Trophoblast cell (in vitro differentiated cells and primary cell): ENCODE data around the gene SIL1.

Experiments used
- DNase-seq, 2 donors: peaks; one replicate each; pipeline ENCODE4 v3.0.0-alpha.2; 2016
- H2AFZ ChIP-seq: 2 replicates; pipeline ENCODE4 v1.6.1; 2013; ENCODE audit warnings: low read length, moderate library complexity, mild to moderate bottlenecking; ENCODE audit not compliant: insufficient read depth, poor library complexity
- H2AK5ac ChIP-seq: 2 replicates; pipeline ENCODE4 v1.6.1; 2013; ENCODE audit warnings: mild to moderate bottlenecking, low read length
- H2BK120ac ChIP-seq: 2 replicates; pipeline ENCODE4 v1.6.1; 2013; ENCODE audit warnings: low read length, mild to moderate bottlenecking, moderate library complexity; ENCODE audit not compliant: insufficient read depth, poor library complexity
- H2BK12ac ChIP-seq: 2 replicates; pipeline ENCODE4 v1.6.1; 2013; ENCODE audit warnings: mild to moderate bottlenecking, low read length, moderate library complexity
- H2BK5ac ChIP-seq: 2 replicates; pipeline ENCODE4 v1.6.1; 2013; ENCODE audit warnings: low read length, low read depth, moderate library complexity, mild to moderate bottlenecking; ENCODE audit not compliant: poor library complexity
- H3K14ac ChIP-seq: 2 replicates; pipeline ENCODE4 v1.6.1; 2013; ENCODE audit warnings: mild to moderate bottlenecking, low read length
- H3K18ac ChIP-seq: 2 replicates; pipeline ENCODE4 v1.6.1; 2013; ENCODE audit warnings: mild to moderate bottlenecking, low read length
- H3K23ac ChIP-seq: 2 replicates; pipeline ENCODE4 v1.6.1; 2013; ENCODE audit warnings: low read length
- H3K27ac ChIP-seq: 2 replicates; pipeline ENCODE4 v1.5.1; 2013; ENCODE audit warnings: low read depth, mild to moderate bottlenecking, inconsistent platforms, low read length, moderate library complexity
- H3K27me3 ChIP-seq: 2 replicates; pipeline ENCODE4 v1.6.1; 2013; ENCODE audit warnings: inconsistent platforms, mild to moderate bottlenecking, low read length, moderate library complexity; ENCODE audit not compliant: insufficient read depth
- H3K36me3 ChIP-seq, 2 experiments: 1 replicate in 1 of 2; 2 replicates in 1 of 2; pipeline ENCODE4 v1.6.1; 2013; ENCODE audit warnings: low read length in 2 of 2, mild to moderate bottlenecking in 2 of 2, moderate library complexity in 1 of 2; ENCODE audit not compliant: insufficient read depth in 2 of 2, control insufficient read depth in 1 of 2
- H3K4ac ChIP-seq: 2 replicates; pipeline ENCODE4 v1.6.1; 2013; ENCODE audit warnings: low read depth, mild to moderate bottlenecking, low read length, moderate library complexity
- H3K4me1 ChIP-seq, 2 experiments: 1 replicate in 1 of 2; 2 replicates in 1 of 2; pipeline ENCODE4 v1.6.1; 2013; ENCODE audit warnings: low read length in 2 of 2, mild to moderate bottlenecking in 2 of 2, moderate library complexity in 1 of 2; ENCODE audit not compliant: insufficient read depth in 2 of 2, control insufficient read depth in 1 of 2
- H3K4me2 ChIP-seq: 2 replicates; pipeline ENCODE4 v1.6.1; 2013; ENCODE audit warnings: inconsistent platforms, mild to moderate bottlenecking, low read length, moderate library complexity
- H3K4me3 ChIP-seq: 2 replicates; pipeline ENCODE4 v1.5.1; 2013; ENCODE audit warnings: mild to moderate bottlenecking, low read depth, low read length, inconsistent platforms
- H3K79me1 ChIP-seq: one replicate; pipeline ENCODE4 v1.6.1; 2013; ENCODE audit warnings: low read length
- H3K79me2 ChIP-seq: 2 replicates; pipeline ENCODE4 v1.6.1; 2013; ENCODE audit warnings: low read length, mild to moderate bottlenecking; ENCODE audit not compliant: control insufficient read depth, insufficient read depth, poor library complexity
- H3K9ac ChIP-seq: 2 replicates; pipeline ENCODE4 v1.6.1; 2013; ENCODE audit warnings: mild to moderate bottlenecking, low read length
- H3K9me3 ChIP-seq: 2 replicates; pipeline ENCODE4 v1.6.1; 2013; ENCODE audit warnings: low read depth, mild to moderate bottlenecking, control low read depth, inconsistent platforms, low read length; ENCODE audit not compliant: insufficient read depth
- H4K12ac ChIP-seq: 2 replicates; pipeline ENCODE4 v1.6.1; 2013; ENCODE audit warnings: low read depth, mild to moderate bottlenecking, low read length, moderate library complexity
- H4K8ac ChIP-seq: 2 replicates; pipeline ENCODE4 v1.6.1; 2013; ENCODE audit warnings: low read depth, mild to moderate bottlenecking, low read length, moderate library complexity
- H4K91ac ChIP-seq: one replicate; pipeline ENCODE4 v1.6.1; 2013; ENCODE audit warnings: low read depth, mild to moderate bottlenecking, low read length, moderate library complexity
- WGBS: extraction: QIAGEN DNeasy Blood & Tissue Kit; methylation state at CpG from one replicate; pipeline ENCODE4 v1.1.7; 2013; ENCODE audit warnings: missing lambda C conversion rate; ENCODE audit not compliant: insufficient read length, insufficient coverage; ENCODE audit errors: extremely low coverage; 5-methylcytosine and 5-hydroxymethylcytosine counted together

Gene SIL1

DNA sequence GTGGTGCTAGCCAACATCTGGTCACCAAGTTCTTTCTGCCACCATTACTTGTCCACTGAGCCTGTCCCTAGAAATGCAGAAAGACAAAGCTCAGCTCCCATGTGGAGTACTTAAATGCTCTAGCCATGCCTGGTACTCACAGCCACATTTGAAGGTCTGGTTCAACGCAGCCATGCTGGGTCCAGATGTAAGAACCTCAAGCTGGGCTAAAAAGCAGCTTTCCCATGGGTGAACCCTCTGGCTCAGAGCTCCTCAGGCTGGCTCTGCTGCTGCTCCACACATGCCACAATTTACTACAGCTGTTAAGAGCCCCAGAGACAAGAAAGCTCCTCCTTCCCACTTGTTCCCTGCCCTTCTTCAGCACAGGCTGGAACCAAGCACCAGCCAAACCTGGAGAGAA lies 225.9 kb downstream of the SIL1 start:
- Histone ChIP-seq H4K91ac (no peak overlapping the region), H3K9ac (no peak overlapping the region), H3K36me3 (no peaks in the 10 kb centered on the region), H3K14ac (no peak overlapping the region), H2BK120ac (no peak overlapping the region), H2AK5ac (no peak overlapping the region), H3K27ac (no peak overlapping the region), H3K79me2 (no peaks in the 10 kb centered on the region), H3K9me3 (peaks cover 2% of the 10 kb centered on the region), H2BK5ac (no peak overlapping the region), H2BK12ac (no peak overlapping the region), H3K23ac (no peak overlapping the region), H4K8ac (no peak overlapping the region), H3K79me1 (peaks cover 2% of the 10 kb centered on the region), H3K4me3 (no peak overlapping the region), H3K27me3 (no peaks in the 10 kb centered on the region), H3K4me1 (peaks cover 0 to 2% of the 10 kb centered on the region in 2 experiments), H4K12ac (no peak overlapping the region), H3K4me2 (no peak overlapping the region), H2AFZ (no peak overlapping the region), H3K4ac (no peak overlapping the region), H3K18ac (no peak overlapping the region)
- WGBS = no CpG with 5 or more reads among the region's 1 CpG
- DNase-seq = no peak

DNA sequence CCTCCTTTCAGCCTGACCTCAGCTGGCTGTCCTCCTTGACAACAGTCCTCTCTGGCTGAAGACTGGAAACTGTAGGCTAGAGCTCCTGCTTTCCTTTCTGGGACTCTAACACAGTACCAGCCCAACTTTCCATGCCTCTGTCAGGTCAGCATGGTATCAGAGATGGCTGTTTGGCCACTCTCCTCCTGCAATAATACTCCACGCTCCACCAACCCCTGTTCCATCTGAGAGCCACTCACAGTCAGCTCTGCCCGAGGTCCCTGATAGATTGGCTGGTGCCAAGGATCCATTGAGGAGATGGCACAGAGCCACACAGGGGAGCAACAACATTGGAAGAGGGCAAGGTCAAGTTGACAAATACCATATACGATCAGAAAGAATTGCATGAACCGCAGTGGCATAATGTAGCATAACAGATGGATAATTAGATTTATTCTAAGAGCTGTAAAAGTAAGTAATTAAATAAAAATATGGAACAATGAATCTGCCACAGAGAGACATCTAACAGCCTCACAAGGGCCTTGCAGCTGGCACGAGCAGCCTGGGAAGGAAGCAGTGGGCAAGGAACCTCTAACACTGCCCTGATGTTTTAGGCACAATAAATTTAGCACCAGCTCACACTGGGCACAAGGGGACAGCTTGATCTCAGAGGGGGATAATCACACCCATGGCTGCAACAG lies 228.7 kb downstream of the SIL1 start:
- Histone ChIP-seq H3K27me3 (no peaks in the 10 kb centered on the region), H3K36me3 (no peaks in the 10 kb centered on the region), H3K79me2 (no peaks in the 10 kb centered on the region), H3K18ac (no peak overlapping the region), H4K12ac (no peak overlapping the region), H2AK5ac (no peak overlapping the region), H3K23ac (no peak overlapping the region), H3K9ac (no peak overlapping the region), H3K9me3 (peaks cover 2% of the 10 kb centered on the region), H4K91ac (no peak overlapping the region), H3K4me2 (no peak overlapping the region), H2BK5ac (no peak overlapping the region), H3K79me1 (peaks cover 5% of the 10 kb centered on the region), H2BK12ac (no peak overlapping the region), H3K4ac (no peak overlapping the region), H4K8ac (no peak overlapping the region), H3K14ac (no peak overlapping the region), H3K4me1 (peaks cover 3 to 7% of the 10 kb centered on the region in 2 experiments), H2AFZ (no peak overlapping the region), H3K27ac (no peak overlapping the region), H3K4me3 (no peak overlapping the region), H2BK120ac (no peak overlapping the region)
- DNase-seq = no peak
- no CpG with 5 or more reads among the region's 5 CpGs for WGBS

DNA sequence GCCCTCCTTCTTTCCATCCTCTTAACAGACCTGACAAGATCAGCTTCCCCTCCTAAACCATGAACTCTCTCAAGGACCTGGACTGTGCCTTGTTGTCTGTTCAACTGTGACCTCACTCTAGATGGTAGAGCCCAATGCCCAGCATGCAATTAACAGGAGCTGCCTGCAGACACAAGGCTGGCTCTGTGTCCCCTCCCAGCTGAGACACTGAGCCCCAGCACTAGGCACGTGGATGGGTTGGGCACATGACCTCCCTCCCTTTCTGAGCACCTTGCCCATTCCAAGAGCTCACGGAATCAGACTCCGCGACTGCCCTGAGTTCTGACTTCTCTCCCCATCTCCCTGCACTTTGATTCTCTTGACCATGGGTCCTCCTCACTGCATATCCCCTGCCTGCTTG lies 229.6 kb downstream of the SIL1 start:
- H3K14ac ChIP-seq = no peak overlapping the region
- H3K4me1 ChIP-seq = peaks cover 7 to 12% of the 10 kb centered on the region in 2 experiments
- H3K79me1 ChIP-seq = peaks cover 8% of the 10 kb centered on the region
- no peak overlapping the region for H3K4ac ChIP-seq
- H2BK12ac ChIP-seq = no peak overlapping the region
- no peak overlapping the region for H3K18ac ChIP-seq
- no peak for DNase-seq
- no peak overlapping the region for H2AK5ac ChIP-seq
- H3K27me3 ChIP-seq = no peaks in the 10 kb centered on the region
- H2AFZ ChIP-seq = no peak overlapping the region
- no peak overlapping the region for H3K27ac ChIP-seq
- no peak overlapping the region for H3K9ac ChIP-seq
- H3K23ac ChIP-seq = no peak overlapping the region
- H3K4me3 ChIP-seq = no peak overlapping the region
- H3K9me3 ChIP-seq = peaks cover 2% of the 10 kb centered on the region
- H2BK5ac ChIP-seq = no peak overlapping the region
- H4K12ac ChIP-seq = no peak overlapping the region
- no peak overlapping the region for H3K4me2 ChIP-seq
- H4K8ac ChIP-seq = no peak overlapping the region
- H2BK120ac ChIP-seq = no peak overlapping the region
- no peaks in the 10 kb centered on the region for H3K79me2 ChIP-seq
- no peaks in the 10 kb centered on the region for H3K36me3 ChIP-seq
- no peak overlapping the region for H4K91ac ChIP-seq
- no CpG with 5 or more reads among the region's 4 CpGs for WGBS

DNA sequence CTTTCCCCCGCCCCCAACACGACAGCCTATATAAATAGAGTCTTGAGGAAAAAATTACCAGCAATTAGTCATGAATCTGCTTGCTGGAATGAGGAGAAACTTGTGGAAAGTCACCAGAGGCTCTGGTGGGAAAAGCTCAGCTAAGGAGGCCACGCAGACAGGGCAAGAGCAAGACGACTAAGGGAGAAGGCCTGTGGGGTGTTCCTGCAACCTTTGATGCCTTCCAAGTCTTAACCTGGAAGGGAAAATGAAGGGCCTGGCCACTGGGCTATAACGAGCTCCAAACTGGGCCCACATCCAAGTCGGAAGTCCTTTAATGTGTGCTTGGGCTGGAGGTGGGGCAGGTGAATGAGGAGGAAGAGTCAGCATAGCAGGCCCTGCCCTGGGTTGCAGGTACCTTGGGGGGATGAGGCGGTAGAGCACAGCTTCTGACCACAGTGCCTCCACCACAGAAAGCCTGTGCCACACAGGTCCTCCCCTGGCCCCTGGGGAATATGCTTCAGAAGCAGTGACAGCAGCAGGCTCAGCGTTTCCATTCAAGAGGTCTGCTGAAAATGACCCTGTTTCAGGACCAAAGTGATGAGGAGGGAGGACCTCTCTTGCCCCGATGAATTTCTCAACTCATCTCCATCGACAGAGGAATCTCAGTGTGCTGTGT lies 230.2 kb downstream of the SIL1 start:
- H3K4me2 ChIP-seq = no peak overlapping the region
- no peak overlapping the region for H3K9ac ChIP-seq
- WGBS = no CpG with 5 or more reads among the region's 10 CpGs
- no peaks in the 10 kb centered on the region for H3K36me3 ChIP-seq
- no peak overlapping the region for H3K4me3 ChIP-seq
- H3K4ac ChIP-seq = no peak overlapping the region
- H2BK120ac ChIP-seq = no peak overlapping the region
- no peak overlapping the region for H2AFZ ChIP-seq
- H3K18ac ChIP-seq = no peak overlapping the region
- H3K14ac ChIP-seq = no peak overlapping the region
- no peak overlapping the region for H2AK5ac ChIP-seq
- DNase-seq = no peak
- no peak overlapping the region for H2BK12ac ChIP-seq
- peaks cover 12 to 16% of the 10 kb centered on the region in 2 experiments for H3K4me1 ChIP-seq
- H3K9me3 ChIP-seq = peaks cover 2% of the 10 kb centered on the region
- H2BK5ac ChIP-seq = no peak overlapping the region
- H3K27ac ChIP-seq = no peak overlapping the region
- H4K12ac ChIP-seq = no peak overlapping the region
- no peaks in the 10 kb centered on the region for H3K27me3 ChIP-seq
- H3K79me1 ChIP-seq = peaks cover 12% of the 10 kb centered on the region
- H3K23ac ChIP-seq = no peak overlapping the region
- no peak overlapping the region for H4K91ac ChIP-seq
- H3K79me2 ChIP-seq = no peaks in the 10 kb centered on the region
- no peak overlapping the region for H4K8ac ChIP-seq
